Small intestine (tissue), 7 donors: ENCODE measurements around the gene GAP43. TPM values are rescaled to one million over a fixed set of nuclear protein-coding genes. Genes with fewer than 3 reads are reported as not detected.
A peak's percentile ranks its signal among the peaks of the same experiment; 100 is the strongest.

Experiments used
- DNase-seq, 2 donors: peaks; one replicate each; pipeline versions ENCODE4 v3.0.0 to v3.0.0-alpha.2; 2013
- FAIRE-seq: peaks from 2 replicates; lab custom pipeline; 2012; peaks lifted over from hg19 to GRCh38; lab: Jason Lieb, UNC
- H3K27ac ChIP-seq, 3 donors: one replicate each; pipeline ENCODE4 v1.5.1; 2013; ENCODE audit warnings: low read length in 2 of 3, mild to moderate bottlenecking in 2 of 3, control low read depth in 1 of 3, inconsistent platforms in 1 of 3, low read depth in 1 of 3, moderate library complexity in 1 of 3
- H3K27me3 ChIP-seq, 3 donors: one replicate each; pipeline ENCODE4 v1.6.1; 2013; ENCODE audit warnings: low read length in 3 of 3, inconsistent platforms in 1 of 3; ENCODE audit not compliant: control insufficient read depth in 3 of 3, insufficient read depth in 3 of 3
- H3K36me3 ChIP-seq, 3 donors: one replicate each; pipeline ENCODE4 v1.6.1; 2013; ENCODE audit warnings: low read length in 3 of 3, inconsistent platforms in 1 of 3, low read depth in 1 of 3, mild to moderate bottlenecking in 1 of 3, moderate library complexity in 1 of 3; ENCODE audit not compliant: control insufficient read depth in 3 of 3, insufficient read depth in 2 of 3
- H3K4me1 ChIP-seq, 3 donors: one replicate each; pipeline ENCODE4 v1.6.1; 2013; ENCODE audit warnings: low read length in 2 of 3, inconsistent platforms in 1 of 3, low read depth in 1 of 3, mild to moderate bottlenecking in 1 of 3, moderate library complexity in 1 of 3; ENCODE audit not compliant: control insufficient read depth in 3 of 3, insufficient read depth in 2 of 3
- H3K4me3 ChIP-seq, 3 donors: one replicate each; pipeline ENCODE4 v1.5.1; 2013; ENCODE audit warnings: low read length in 3 of 3, control low read depth in 1 of 3, inconsistent platforms in 1 of 3, low read depth in 1 of 3, mild to moderate bottlenecking in 1 of 3, moderate library complexity in 1 of 3
- H3K9me3 ChIP-seq, 2 donors: one replicate each; pipeline ENCODE4 v1.6.1; 2013; ENCODE audit warnings: low read depth in 1 of 2, low read length in 1 of 2; ENCODE audit not compliant: control insufficient read depth in 2 of 2, insufficient read depth in 1 of 2
- WGBS, 3 donors: extraction: QIAGEN DNeasy Blood & Tissue Kit; methylation state at CpG; one replicate each; pipeline ENCODE4 v1.1.7; 2013; 5-methylcytosine and 5-hydroxymethylcytosine counted together
- polyA plus RNA-seq, 4 donors: library from polyadenylated mRNA; stranded (reverse) in 3 of 4; unstranded in 1 of 4; fragments of 200-250 nt in 3 of 4; fragments of 120-200 nt in 1 of 4; gene quantifications; one replicate each; pipeline versions ENCODE4 v1.2.1 to v1.2.3, GENCODE V29; 2013
- donor health status: healthy with polysubstance abuse.
- donor health status: control.
- donor health status: control.
- donor health status: Bipolar disorder and iron deficiency.
- donor health status: healthy.

Gene GAP43
- polyA plus RNA-seq, 4 donors = 0.54 to 22.3 (median 2.1) TPM; not detected in 1

DNA sequence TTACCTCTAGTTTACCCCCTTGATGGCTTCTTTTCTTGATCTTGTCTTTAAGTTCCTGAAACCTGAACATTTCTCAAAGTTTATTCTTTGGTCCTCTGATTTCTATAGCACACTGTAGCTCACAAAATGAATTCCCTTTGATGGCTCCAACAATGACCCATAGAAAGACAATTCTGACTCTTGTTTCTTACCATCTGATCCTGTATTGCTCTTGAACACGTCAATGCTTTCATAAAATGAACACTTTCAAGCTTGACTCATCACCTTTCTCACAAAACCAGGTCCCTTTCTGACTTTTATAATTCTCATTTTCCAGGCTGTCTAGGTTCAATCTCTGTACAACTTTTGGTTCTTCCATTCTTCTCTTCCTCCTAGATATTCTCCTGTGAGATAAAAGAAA is 5.7 kb upstream of the GAP43 start:
- no peak overlapping the region for H3K27ac ChIP-seq
- H3K36me3 ChIP-seq = no peaks in the 10 kb centered on the region
- DNase-seq (no peak), FAIRE-seq (no peak)
- H3K27me3 ChIP-seq = no peaks in the 10 kb centered on the region
- H3K4me1 ChIP-seq = no peaks in the 10 kb centered on the region
- H3K9me3 ChIP-seq = no peaks in the 10 kb centered on the region
- H3K4me3 ChIP-seq = no peak overlapping the region
- 44 to 80% (median 66%) methylated on average over 1 of the region's 1 CpG for WGBS, 3 donors

DNA sequence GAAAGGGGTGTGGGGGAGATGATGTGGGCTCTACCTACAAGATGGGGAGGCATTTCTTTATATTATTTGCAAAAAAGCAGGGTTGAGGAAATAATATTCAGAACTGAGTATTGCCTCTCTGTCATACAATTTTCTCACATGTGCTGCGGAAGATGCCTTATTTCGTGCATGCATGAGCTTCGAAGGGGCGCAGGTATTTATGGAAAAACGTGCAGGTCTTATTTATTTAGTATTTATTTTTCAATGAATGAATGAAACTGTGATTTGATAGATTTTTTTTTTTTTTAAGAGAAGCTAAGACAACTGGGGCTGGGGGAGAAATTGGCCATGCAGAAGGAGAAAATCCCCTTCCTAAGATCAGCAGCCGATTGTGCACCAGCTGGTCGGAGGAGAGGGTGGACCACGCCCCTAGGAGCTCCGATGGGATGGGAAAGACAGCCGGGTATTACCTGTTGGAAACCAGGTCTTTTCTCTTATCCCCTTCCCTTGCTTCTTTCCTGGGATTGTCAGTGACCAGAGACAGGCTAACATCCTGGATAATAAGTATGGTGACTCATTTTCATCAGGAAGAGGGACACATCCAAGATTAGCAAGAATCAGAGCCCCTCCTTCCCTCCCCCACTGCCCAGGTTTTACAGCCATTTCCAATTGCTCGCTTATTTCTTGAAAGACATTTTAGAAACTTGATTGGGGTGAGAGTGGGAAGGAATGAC is 875 bp downstream of the GAP43 start:
- WGBS, 3 donors = 7 to 9% (median 8%) methylated on average over 11 of the region's 11 CpGs
- DNase-seq = no peak
- no peaks in the 10 kb centered on the region for H3K9me3 ChIP-seq
- no peak for FAIRE-seq
- H3K27ac ChIP-seq = no peak overlapping the region
- peak overlapping the region in 1 of 3 donors; percentile 18 for H3K4me3 ChIP-seq
- no peaks in the 10 kb centered on the region for H3K4me1 ChIP-seq
- peaks cover 0 to 29% (median 12%) of the 10 kb centered on the region in 3 donors for H3K27me3 ChIP-seq
- H3K36me3 ChIP-seq = no peaks in the 10 kb centered on the region

DNA sequence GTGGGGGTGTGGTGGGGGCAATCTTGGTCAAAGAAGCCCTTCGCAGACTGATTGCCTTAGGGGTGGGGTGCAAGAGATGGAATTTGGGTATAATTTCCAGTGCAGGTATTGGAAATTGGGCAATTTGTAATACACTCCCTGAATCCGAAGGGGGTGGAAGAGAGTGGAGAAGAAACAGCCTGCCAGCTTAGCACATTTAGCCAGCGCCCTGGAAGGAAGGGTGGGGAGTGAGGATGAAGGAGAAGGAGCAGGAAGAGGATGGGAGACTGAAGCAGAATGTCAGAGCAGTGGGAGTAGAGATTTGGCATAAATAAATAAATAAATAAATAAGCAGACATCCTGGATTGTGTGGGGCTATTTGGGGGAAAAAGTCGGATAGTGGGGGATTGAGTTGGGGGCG is 1.6 kb downstream of the GAP43 start:
- no peaks in the 10 kb centered on the region for H3K36me3 ChIP-seq
- H3K4me3 ChIP-seq = no peak overlapping the region
- no peaks in the 10 kb centered on the region for H3K4me1 ChIP-seq
- H3K27me3 ChIP-seq = peaks cover 0 to 30% (median 12%) of the 10 kb centered on the region in 3 donors
- DNase-seq (no peak), FAIRE-seq (no peak)
- no peak overlapping the region for H3K27ac ChIP-seq
- WGBS, 3 donors = 26 to 39% (median 27%) methylated on average over 5 of the region's 5 CpGs
- no peaks in the 10 kb centered on the region for H3K9me3 ChIP-seq

DNA sequence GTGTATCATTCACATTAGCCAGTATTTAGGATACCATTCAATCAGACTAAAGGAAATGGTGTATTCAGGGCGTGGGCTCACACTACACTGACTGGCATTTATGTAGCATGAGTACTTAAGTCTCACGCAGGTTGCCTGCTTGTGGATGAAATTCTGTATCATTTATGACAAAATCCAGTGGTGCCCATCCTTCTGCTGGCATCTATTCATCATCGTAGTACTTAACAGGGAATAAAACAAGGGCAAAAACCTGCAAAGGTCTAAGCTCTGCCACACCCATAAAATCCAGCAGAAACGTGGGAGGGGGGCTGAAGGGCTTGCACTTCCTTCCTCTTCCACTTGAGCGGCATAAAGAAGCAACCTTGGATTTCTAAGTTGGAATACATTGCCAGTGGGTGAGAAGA is 2.7 kb downstream of the GAP43 start:
- H3K4me3 ChIP-seq = no peak overlapping the region
- H3K27me3 ChIP-seq = peaks cover 0 to 31% (median 12%) of the 10 kb centered on the region in 3 donors
- H3K9me3 ChIP-seq = no peaks in the 10 kb centered on the region
- H3K27ac ChIP-seq = no peak overlapping the region
- H3K4me1 ChIP-seq = no peaks in the 10 kb centered on the region
- DNase-seq = no peak
- no peak for FAIRE-seq
- WGBS, 3 donors = 24 to 32% (median 29%) methylated on average over 5 of the region's 5 CpGs
- no peaks in the 10 kb centered on the region for H3K36me3 ChIP-seq

DNA sequence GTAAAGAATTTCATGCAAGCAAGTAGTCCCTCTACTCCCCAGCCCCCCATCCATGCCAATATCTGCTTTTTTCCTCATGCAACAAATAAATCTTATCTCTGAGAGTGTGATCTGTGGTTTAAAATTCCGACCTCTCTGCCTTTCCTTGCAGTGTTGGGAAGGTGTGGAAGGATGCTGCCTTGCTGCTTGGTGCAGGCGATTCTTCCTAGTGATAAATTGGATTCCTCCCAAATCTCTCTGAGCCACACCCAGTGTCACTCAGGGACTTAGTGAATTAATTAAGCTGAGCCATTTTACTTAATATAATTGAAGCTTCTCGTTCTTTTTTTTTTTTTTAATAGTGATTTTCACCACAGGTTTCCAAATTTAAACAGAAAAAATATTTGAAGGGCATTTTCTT is 3.4 kb downstream of the GAP43 start:
- 21 to 35% (median 33%) methylated on average over 3 of the region's 3 CpGs for WGBS, 3 donors
- Histone ChIP-seq H3K27me3 (peaks cover 0 to 31% (median 12%) of the 10 kb centered on the region in 3 donors), H3K4me3 (no peak overlapping the region), H3K36me3 (no peaks in the 10 kb centered on the region), H3K4me1 (no peaks in the 10 kb centered on the region), H3K9me3 (no peaks in the 10 kb centered on the region), H3K27ac (no peak overlapping the region)
- DNase-seq (no peak), FAIRE-seq (no peak)

DNA sequence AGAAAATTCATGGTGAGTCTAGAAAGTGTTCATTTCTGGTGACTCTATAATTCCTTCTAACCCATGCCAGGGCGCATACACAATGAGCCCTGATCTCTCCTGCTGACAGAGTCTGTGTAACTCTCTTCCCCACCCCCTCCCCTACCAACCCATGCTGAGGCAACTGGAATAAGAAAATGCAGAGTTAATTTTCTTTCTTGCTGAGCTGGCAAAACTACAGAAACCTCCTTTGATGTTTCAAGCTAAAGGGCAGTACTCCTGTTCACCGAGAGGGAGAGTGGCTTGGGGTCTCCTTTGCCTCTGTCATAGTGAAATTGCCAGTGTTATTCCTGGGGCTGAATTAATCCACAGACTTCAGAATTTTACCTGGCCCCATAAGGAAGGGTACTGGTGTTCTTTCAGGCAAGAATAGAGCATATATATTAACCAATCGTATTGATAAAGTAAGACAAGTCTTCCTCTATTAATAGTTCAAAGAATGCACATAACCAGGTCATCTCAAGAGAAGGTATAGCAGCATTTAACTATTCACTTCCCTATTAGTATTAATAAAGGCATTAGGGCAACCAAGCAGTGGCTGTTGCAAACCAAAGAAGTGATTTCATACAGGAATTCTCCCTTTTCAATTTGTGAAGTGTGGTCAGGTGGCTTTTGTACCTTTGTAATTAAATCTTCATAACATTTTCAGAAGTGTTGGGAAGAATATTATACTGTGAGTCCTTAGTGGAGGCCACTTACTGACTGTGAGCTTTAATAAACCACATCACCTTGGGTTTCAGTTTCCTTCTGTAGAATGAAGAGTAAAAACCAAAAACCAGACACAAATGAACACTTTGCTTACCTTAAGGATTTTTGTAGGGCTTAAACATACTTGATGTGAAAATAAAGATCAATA is 4.1 kb downstream of the GAP43 start:
- no peak overlapping the region for H3K27ac ChIP-seq
- 43 to 49% (median 47%) methylated on average over 3 of the region's 3 CpGs for WGBS, 3 donors
- no peaks in the 10 kb centered on the region for H3K4me1 ChIP-seq
- FAIRE-seq (no peak), DNase-seq (no peak)
- no peaks in the 10 kb centered on the region for H3K9me3 ChIP-seq
- no peaks in the 10 kb centered on the region for H3K36me3 ChIP-seq
- H3K4me3 ChIP-seq = no peak overlapping the region
- H3K27me3 ChIP-seq = peaks cover 0 to 31% (median 12%) of the 10 kb centered on the region in 3 donors

DNA sequence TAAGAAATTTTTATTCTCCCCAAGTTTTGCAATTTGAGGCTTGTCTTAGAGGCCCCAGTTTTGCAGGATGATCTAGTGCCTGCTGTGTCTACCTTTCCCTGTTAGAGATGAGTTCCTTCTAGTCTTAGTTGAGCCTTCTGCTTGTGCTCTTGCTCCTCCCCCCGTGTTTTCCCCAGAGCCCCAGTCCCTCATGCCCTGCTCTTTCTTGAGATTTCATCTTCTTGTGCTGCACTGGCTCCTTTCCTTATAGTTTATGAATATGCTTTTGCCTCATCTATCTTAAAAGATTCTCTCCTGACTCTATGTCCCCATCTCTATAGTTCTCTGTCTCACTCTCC is 4.7 kb downstream of the GAP43 start:
- no peaks in the 10 kb centered on the region for H3K36me3 ChIP-seq
- H3K4me3 ChIP-seq = no peak overlapping the region
- no peaks in the 10 kb centered on the region for H3K9me3 ChIP-seq
- H3K27ac ChIP-seq = no peak overlapping the region
- H3K4me1 ChIP-seq = no peaks in the 10 kb centered on the region
- H3K27me3 ChIP-seq = peaks cover 0 to 29% (median 12%) of the 10 kb centered on the region in 3 donors
- 20 to 55% (median 43%) methylated on average over 1 of the region's 1 CpG for WGBS, 3 donors
- DNase-seq (no peak), FAIRE-seq (no peak)

DNA sequence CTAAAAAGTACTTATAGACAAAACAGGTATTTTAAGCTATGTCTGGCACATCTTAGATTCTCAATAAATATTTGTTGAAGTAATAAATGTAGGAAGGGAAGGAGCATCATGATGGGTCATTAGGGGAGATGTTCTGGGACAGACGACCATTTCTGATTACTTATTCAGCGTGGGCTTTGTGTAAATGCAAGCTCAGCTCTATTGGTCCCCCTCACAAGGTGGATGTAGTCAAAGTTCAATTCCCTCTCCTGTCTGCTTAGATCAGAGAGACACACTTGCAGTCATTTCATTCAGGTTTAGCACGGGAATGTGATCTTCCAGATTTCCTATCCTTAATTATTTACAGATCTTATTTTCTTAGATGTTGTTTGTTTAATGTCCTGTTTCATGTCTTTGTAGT is 7.5 kb downstream of the GAP43 start:
- Histone ChIP-seq H3K4me3 (no peak overlapping the region), H3K4me1 (no peaks in the 10 kb centered on the region), H3K27ac (no peak overlapping the region), H3K27me3 (peaks cover 0 to 6% (median 3%) of the 10 kb centered on the region in 3 donors), H3K9me3 (no peaks in the 10 kb centered on the region), H3K36me3 (no peaks in the 10 kb centered on the region)
- WGBS, 3 donors = 50 to 73% (median 59%) methylated on average over 3 of the region's 3 CpGs
- FAIRE-seq (no peak), DNase-seq (no peak)
